Measurements from ENCODE around the gene C1orf174. TPM values are rescaled to one million over a fixed set of nuclear protein-coding genes. Genes with fewer than 3 reads are reported as not detected.
A peak's percentile ranks its signal among the peaks of the same experiment; 100 is the strongest.

Gene C1orf174
- polyA plus RNA-seq, 3 donors: 19.1 to 46.0 (median 21.3) TPM

DNA sequence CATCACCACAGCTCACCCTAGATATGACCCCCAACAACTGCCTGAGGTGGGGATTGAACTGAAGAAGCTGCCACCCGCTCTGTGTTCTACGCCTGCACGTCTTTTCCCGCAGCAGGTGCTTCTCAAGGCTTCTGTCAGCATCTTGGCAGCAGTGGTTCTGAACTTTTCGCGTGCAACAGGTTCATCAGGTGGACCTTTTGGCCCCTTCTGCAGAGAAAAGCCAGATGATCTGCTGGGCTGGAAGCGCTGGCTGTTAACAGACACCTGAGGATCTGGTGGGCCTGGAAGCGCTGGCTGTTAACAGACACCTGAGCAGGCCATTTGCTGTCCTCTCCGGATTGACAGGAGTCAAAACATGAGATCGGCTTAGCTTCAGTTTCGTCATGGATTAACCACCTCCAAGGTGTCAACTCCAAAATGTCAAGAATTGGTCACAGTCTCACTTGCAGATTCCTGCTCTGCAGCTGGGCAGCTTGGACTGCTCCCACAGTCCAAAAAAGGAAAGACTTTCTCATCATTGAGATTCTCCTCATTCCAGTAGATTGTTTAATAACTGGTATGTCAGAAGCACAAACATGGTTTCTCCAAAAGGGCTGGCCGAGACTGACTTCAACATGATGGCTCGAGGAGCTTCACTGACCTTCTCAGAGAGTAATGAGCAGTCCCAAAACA lies 4.7 kb downstream of the C1orf174 start:
- 99% methylated on average over 13 of the region's 13 CpGs for whole genome bisulfite sequencing (ENCODE audit: insufficient coverage)
- Histone ChIP-seq H3K79me2 (ENCODE audit: insufficient read depth, low read length) (peaks cover 72% of the 10 kb centered on the region), H3K4me2 (replicated peaks; ENCODE audit: extremely low read depth, low read length, poor library complexity, severe bottlenecking) (no peak overlapping the region), H4K20me1 (ENCODE audit: insufficient read depth, low read length) (peaks cover 31% of the 10 kb centered on the region), H3K4me3 (replicated peaks in 1 of 3; ENCODE audit: low read depth in 2 of 3, low read length in 3 of 3) (no peak overlapping the region), H2AFZ (ENCODE audit: insufficient read depth, low read depth, low read length, poor library complexity, severe bottlenecking) (no peak overlapping the region), H3K9ac (ENCODE audit: insufficient read depth, low read length, poor library complexity, severe bottlenecking) (no peak overlapping the region), H3K36me3 (replicated peaks in 1 of 2; ENCODE audit: control insufficient read depth in 1 of 2, insufficient read depth in 2 of 2, low read length in 2 of 2) (peaks cover 15 to 22% of the 10 kb centered on the region in 2 donors), H3K9me3 (replicated peaks in 1 of 2; ENCODE audit: control insufficient read depth in 1 of 2, insufficient read depth in 1 of 2, low read length in 2 of 2) (peaks cover 5 to 10% of the 10 kb centered on the region in 2 donors), H3K4me1 (ENCODE audit: control insufficient read depth in 1 of 2, insufficient read depth in 2 of 2, low read length in 2 of 2) (peaks cover 31 to 42% of the 10 kb centered on the region in 2 donors), H3K27me3 (ENCODE audit: control insufficient read depth in 2 of 2, insufficient read depth in 2 of 2, low read length in 2 of 2) (no peaks in the 10 kb centered on the region), H3K27ac (ENCODE audit: low read depth in 1 of 2, low read length in 2 of 2) (no peak overlapping the region)
- intact Hi-C loops (cut with micrococcal nuclease): loop anchor here (5.0 to 10.0 kb wide), 2 partner anchors 38 to 241 kb away; partner anchors contain the start of genes CEP104 (in 1 of the 2), DFFB (in 1 of the 2), TP73 (in 1 of the 2) and WRAP73 (in 1 of the 2)
- H3K4me1 Mint-ChIP-seq: peaks cover 34% of the 10 kb centered on the region
- TF ChIP-seq, protein P1, sequence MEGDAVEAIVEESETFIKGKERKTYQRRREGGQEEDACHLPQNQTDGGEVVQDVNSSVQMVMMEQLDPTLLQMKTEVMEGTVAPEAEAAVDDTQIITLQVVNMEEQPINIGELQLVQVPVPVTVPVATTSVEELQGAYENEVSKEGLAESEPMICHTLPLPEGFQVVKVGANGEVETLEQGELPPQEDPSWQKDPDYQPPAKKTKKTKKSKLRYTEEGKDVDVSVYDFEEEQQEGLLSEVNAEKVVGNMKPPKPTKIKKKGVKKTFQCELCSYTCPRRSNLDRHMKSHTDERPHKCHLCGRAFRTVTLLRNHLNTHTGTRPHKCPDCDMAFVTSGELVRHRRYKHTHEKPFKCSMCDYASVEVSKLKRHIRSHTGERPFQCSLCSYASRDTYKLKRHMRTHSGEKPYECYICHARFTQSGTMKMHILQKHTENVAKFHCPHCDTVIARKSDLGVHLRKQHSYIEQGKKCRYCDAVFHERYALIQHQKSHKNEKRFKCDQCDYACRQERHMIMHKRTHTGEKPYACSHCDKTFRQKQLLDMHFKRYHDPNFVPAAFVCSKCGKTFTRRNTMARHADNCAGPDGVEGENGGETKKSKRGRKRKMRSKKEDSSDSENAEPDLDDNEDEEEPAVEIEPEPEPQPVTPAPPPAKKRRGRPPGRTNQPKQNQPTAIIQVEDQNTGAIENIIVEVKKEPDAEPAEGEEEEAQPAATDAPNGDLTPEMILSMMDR (IDR thresholded peaks at IDR 0.05): no peak
- no peak overlapping the region for H3K27ac Mint-ChIP-seq
- H3K27me3 Mint-ChIP-seq (ENCODE audit: low read depth in 3 of 3): peaks cover 0 to 2% (median 0%) of the 10 kb centered on the region in 3 donors
- H3K36me3 Mint-ChIP-seq: peaks cover 30 to 43% of the 10 kb centered on the region in 2 donors
- no peak overlapping the region for H3K4me3 Mint-ChIP-seq
- DNase-seq: no peak
- H3K9me3 Mint-ChIP-seq: peaks cover 7 to 14% (median 11%) of the 10 kb centered on the region in 7 donors

DNA sequence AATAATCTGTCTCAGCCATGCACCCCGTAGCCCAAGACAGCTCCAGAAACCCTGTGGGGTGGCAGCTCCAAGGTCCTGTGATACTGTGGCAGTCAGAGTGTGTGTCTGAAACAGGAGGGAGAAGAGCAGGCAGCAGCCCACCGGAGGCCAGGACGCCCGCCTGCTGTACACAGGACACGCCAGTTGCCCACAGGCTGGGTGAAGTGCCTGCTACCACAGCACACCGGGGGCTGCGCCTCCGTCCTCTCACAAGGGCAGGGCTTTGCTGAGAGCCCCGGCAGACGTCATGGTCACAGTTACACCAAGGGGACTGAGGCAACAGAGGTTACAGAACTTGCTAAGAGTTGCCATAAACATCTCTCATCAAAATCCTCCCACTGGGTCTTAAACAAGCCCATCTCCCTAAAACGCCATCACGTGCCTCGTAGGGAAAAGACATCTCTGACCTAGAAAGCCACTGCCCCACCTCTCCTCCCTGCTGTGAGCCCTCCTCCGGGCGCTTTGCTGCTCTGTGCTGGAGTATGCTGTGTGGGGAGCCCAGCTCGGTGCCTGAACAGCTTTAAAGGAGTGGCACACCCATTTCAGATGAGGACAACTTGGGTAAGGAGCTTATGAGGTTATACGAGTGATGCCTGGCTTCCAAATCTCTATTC lies 5.3 kb downstream of the C1orf174 start:
- Histone ChIP-seq H3K4me2 (replicated peaks; ENCODE audit: extremely low read depth, low read length, poor library complexity, severe bottlenecking) (no peak overlapping the region), H2AFZ (ENCODE audit: insufficient read depth, low read depth, low read length, poor library complexity, severe bottlenecking) (no peak overlapping the region), H3K27ac (ENCODE audit: low read depth in 1 of 2, low read length in 2 of 2) (no peak overlapping the region), H3K36me3 (replicated peaks in 1 of 2; ENCODE audit: control insufficient read depth in 1 of 2, insufficient read depth in 2 of 2, low read length in 2 of 2) (peaks cover 21 to 28% of the 10 kb centered on the region in 2 donors), H3K9me3 (replicated peaks in 1 of 2; ENCODE audit: control insufficient read depth in 1 of 2, insufficient read depth in 1 of 2, low read length in 2 of 2) (peaks cover 5 to 10% of the 10 kb centered on the region in 2 donors), H3K4me1 (ENCODE audit: control insufficient read depth in 1 of 2, insufficient read depth in 2 of 2, low read length in 2 of 2) (peaks cover 36 to 46% of the 10 kb centered on the region in 2 donors), H3K9ac (ENCODE audit: insufficient read depth, low read length, poor library complexity, severe bottlenecking) (no peak overlapping the region), H3K79me2 (ENCODE audit: insufficient read depth, low read length) (peaks cover 70% of the 10 kb centered on the region), H3K27me3 (ENCODE audit: control insufficient read depth in 2 of 2, insufficient read depth in 2 of 2, low read length in 2 of 2) (no peaks in the 10 kb centered on the region), H4K20me1 (ENCODE audit: insufficient read depth, low read length) (peaks cover 31% of the 10 kb centered on the region), H3K4me3 (replicated peaks in 1 of 3; ENCODE audit: low read depth in 2 of 3, low read length in 3 of 3) (no peak overlapping the region)
- TF ChIP-seq, protein P1 (IDR thresholded peaks at IDR 0.05): no peak
- H3K27me3 Mint-ChIP-seq (ENCODE audit: low read depth in 3 of 3): peaks cover 0 to 2% (median 0%) of the 10 kb centered on the region in 3 donors
- H3K4me1 Mint-ChIP-seq: peaks cover 41% of the 10 kb centered on the region
- H3K27ac Mint-ChIP-seq: peak overlapping the region in 2 of 7 donors; percentile 54 to 82
- no peak for DNase-seq
- H3K36me3 Mint-ChIP-seq: peaks cover 35 to 49% of the 10 kb centered on the region in 2 donors
- intact Hi-C loops (cut with micrococcal nuclease): loop anchor here (5.0 to 10.0 kb wide), 2 partner anchors 37 to 240 kb away; partner anchors contain the start of genes CEP104 (in 1 of the 2), DFFB (in 1 of the 2), TP73 (in 1 of the 2) and WRAP73 (in 1 of the 2)
- 95% methylated on average over 9 of the region's 17 CpGs for WGBS (ENCODE audit: insufficient coverage)
- H3K4me3 Mint-ChIP-seq: no peak overlapping the region
- H3K9me3 Mint-ChIP-seq: peaks cover 7 to 14% (median 11%) of the 10 kb centered on the region in 7 donors
